GM19395 (cell line): ENCODE measurements around the gene TNS3.

Source experiments
- ATAC-seq: cut with Tn5 transposase; IDR thresholded peaks from one replicate; pipeline ENCODE4 v1.9.1; 2021; ENCODE audit warnings: mild to moderate bottlenecking, moderate library complexity; ENCODE audit not compliant: unreplicated experiment

Gene TNS3

GRCh38 chr7:47336472-47337425 is 245.2 kb downstream of the TNS3 start:
- no peak for ATAC-seq

- no peak for ATAC-seq
These were observed 246.1 kb downstream of the TNS3 start for GRCh38 chr7:47335557-47336471.

GRCh38 chr7:47335071-47335470 is 246.8 kb downstream of the TNS3 start:
- ATAC-seq = no peak

GRCh38 chr7:47333959-47334358 is 248.0 kb downstream of the TNS3 start:
- no peak for ATAC-seq

GRCh38 chr7:47333554-47333887 is 248.4 kb downstream of the TNS3 start:
- ATAC-seq = no peak

GRCh38 chr7:47332681-47333553 is 249.0 kb downstream of the TNS3 start:
- ATAC-seq = no peak

GRCh38 chr7:47332213-47332612 is 249.7 kb downstream of the TNS3 start:
- ATAC-seq = no peak

- no peak for ATAC-seq
These were observed 250.7 kb downstream of the TNS3 start for GRCh38 chr7:47331179-47331565.

- ATAC-seq = no peak
These were observed 251.2 kb downstream of the TNS3 start for GRCh38 chr7:47330561-47331178.

- ATAC-seq = no peak
These were observed 251.9 kb downstream of the TNS3 start for GRCh38 chr7:47330026-47330425.

GRCh38 chr7:47329320-47329926 is 252.5 kb downstream of the TNS3 start:
- no peak for ATAC-seq

- no peak for ATAC-seq
These were observed 253.3 kb downstream of the TNS3 start for GRCh38 chr7:47328392-47329319.

GRCh38 chr7:47327698-47328391 is 254.1 kb downstream of the TNS3 start:
- ATAC-seq = no peak

GRCh38 chr7:47327346-47327697 is 254.6 kb downstream of the TNS3 start:
- no peak for ATAC-seq

GRCh38 chr7:47326808-47327207 is 255.1 kb downstream of the TNS3 start:
- ATAC-seq = no peak

GRCh38 chr7:47326220-47326619 is 255.7 kb downstream of the TNS3 start:
- no peak for ATAC-seq

- no peak for ATAC-seq
These were observed 256.6 kb downstream of the TNS3 start for GRCh38 chr7:47325337-47325736.

- ATAC-seq = no peak
These were observed 258.0 kb downstream of the TNS3 start for GRCh38 chr7:47323904-47324303.
